ENCODE data around the gene LTBP4. TPM values are rescaled to one million over a fixed set of nuclear protein-coding genes. Genes with fewer than 3 reads are reported as not detected.

The LTBP4 gene, protein sequence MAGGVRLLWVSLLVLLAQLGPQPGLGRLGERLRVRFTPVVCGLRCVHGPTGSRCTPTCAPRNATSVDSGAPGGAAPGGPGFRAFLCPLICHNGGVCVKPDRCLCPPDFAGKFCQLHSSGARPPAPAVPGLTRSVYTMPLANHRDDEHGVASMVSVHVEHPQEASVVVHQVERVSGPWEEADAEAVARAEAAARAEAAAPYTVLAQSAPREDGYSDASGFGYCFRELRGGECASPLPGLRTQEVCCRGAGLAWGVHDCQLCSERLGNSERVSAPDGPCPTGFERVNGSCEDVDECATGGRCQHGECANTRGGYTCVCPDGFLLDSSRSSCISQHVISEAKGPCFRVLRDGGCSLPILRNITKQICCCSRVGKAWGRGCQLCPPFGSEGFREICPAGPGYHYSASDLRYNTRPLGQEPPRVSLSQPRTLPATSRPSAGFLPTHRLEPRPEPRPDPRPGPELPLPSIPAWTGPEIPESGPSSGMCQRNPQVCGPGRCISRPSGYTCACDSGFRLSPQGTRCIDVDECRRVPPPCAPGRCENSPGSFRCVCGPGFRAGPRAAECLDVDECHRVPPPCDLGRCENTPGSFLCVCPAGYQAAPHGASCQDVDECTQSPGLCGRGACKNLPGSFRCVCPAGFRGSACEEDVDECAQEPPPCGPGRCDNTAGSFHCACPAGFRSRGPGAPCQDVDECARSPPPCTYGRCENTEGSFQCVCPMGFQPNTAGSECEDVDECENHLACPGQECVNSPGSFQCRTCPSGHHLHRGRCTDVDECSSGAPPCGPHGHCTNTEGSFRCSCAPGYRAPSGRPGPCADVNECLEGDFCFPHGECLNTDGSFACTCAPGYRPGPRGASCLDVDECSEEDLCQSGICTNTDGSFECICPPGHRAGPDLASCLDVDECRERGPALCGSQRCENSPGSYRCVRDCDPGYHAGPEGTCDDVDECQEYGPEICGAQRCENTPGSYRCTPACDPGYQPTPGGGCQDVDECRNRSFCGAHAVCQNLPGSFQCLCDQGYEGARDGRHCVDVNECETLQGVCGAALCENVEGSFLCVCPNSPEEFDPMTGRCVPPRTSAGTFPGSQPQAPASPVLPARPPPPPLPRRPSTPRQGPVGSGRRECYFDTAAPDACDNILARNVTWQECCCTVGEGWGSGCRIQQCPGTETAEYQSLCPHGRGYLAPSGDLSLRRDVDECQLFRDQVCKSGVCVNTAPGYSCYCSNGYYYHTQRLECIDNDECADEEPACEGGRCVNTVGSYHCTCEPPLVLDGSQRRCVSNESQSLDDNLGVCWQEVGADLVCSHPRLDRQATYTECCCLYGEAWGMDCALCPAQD (N-terminal part only)
- 85.9 and 93.6 TPM in 2 replicates for total RNA-seq
- long read RNA-seq, partial matches to known transcripts, result 0 of 3 reads
- long read RNA-seq, other reads (novel, unspliced or antisense), result 2 of 3 reads

DNA sequence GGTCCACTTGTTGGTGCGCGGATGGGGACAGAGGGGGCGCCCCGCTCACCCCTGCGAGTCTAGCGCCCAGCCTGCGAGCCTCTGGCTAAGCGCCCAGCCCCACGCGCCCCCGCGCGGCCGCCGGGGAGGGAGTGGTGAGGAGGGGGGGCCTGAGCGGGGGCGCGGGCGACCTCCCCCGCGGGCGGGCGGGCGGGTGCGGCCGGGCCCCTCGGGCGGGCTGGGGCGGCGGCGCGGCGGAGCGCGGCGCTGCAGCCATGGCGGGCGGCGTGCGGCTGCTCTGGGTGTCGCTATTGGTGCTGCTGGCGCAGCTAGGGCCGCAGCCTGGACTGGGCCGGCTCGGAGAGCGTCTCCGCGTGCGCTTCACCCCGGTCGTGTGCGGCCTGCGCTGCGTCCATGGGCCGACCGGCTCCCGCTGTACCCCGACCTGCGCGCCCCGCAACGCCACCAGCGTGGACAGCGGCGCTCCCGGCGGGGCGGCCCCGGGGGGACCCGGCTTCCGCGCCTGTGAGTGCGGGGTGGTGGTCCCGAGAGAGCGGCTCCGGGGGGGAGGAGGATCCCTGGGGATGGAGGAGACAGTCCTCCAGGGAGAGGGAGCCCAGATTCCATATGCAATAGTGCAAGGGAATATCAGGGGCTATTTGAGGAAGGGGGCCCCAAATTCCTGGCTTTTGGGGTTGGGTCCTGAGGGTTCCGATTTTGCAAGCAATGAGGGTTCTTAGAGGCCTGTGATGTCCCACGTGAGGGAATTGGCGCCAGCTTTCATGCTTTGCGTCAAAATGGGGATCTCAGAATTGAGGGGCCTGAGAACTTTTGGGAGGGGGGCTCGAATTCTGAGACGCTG lies at the start of gene LTBP4:
LTBP4 (plus strand) TSS at position 236 of the 841 bp plus-strand sequence; CDS start at position 255, 19 bp downstream.
- H3K4me3 Mint-ChIP-seq (ENCODE audit: unreplicated experiment), result peak within 1 kb of the TSS; percentile 60
- H3K9me3 Mint-ChIP-seq (ENCODE audit: unreplicated experiment), result no peaks in the 10 kb centered on the region
- H3K36me3 Mint-ChIP-seq (ENCODE audit: unreplicated experiment), result no peaks in the 10 kb centered on the region
- peaks cover 58% of the 10 kb centered on the region for H3K4me1 Mint-ChIP-seq (ENCODE audit: unreplicated experiment)
- H3K27me3 Mint-ChIP-seq (ENCODE audit: unreplicated experiment), result peaks cover 13% of the 10 kb centered on the region
- no peak within 1 kb of the TSS for H3K27ac Mint-ChIP-seq (ENCODE audit: unreplicated experiment)
- DNase-seq (ENCODE audit: extremely low spot score, unreplicated experiment), result no peak
- TF ChIP-seq CTCF (IDR thresholded peaks at IDR 0.05), result no peak

DNA sequence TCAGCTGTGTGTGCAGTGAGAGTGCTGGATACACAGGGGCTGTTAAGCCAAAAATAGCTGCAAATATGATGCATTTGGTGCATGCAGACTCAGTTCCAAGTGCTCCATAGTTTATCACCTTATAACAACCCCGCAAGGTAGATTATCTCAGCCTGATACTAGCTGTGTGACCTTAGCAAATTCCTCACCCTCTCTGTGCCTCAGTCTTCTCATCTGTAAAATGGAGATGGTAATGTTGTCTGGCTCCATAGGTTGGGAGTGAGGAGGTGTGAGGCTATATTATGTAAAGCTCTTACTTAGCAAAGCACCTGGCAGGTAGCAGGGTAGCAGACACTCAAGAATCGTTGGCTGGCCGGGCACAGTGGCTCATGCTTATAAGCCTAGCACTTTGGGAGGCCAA lies 48.3 kb upstream of the LTBP4 start:
- H3K27me3 Mint-ChIP-seq (ENCODE audit: unreplicated experiment), result peaks cover 65% of the 10 kb centered on the region
- no peak overlapping the region for H3K4me3 Mint-ChIP-seq (ENCODE audit: unreplicated experiment)
- no peak for DNase-seq (ENCODE audit: extremely low spot score, unreplicated experiment)
- TF ChIP-seq CTCF (IDR thresholded peaks at IDR 0.05), result no peak
- peaks cover 6% of the 10 kb centered on the region for H3K4me1 Mint-ChIP-seq (ENCODE audit: unreplicated experiment)
- H3K27ac Mint-ChIP-seq (ENCODE audit: unreplicated experiment), result no peak overlapping the region
- H3K9me3 Mint-ChIP-seq (ENCODE audit: unreplicated experiment), result no peaks in the 10 kb centered on the region
- no peaks in the 10 kb centered on the region for H3K36me3 Mint-ChIP-seq (ENCODE audit: unreplicated experiment)

GRCh38 chr19:40553885-40554857 lies 47.0 kb upstream of the LTBP4 start:
- DNase-seq (ENCODE audit: extremely low spot score, unreplicated experiment), result no peak
- TF ChIP-seq CTCF (IDR thresholded peaks at IDR 0.05), result no peak
- H3K9me3 Mint-ChIP-seq (ENCODE audit: unreplicated experiment), result no peaks in the 10 kb centered on the region
- H3K4me1 Mint-ChIP-seq (ENCODE audit: unreplicated experiment), result peaks cover 2% of the 10 kb centered on the region
- H3K36me3 Mint-ChIP-seq (ENCODE audit: unreplicated experiment), result no peaks in the 10 kb centered on the region
- H3K27ac Mint-ChIP-seq (ENCODE audit: unreplicated experiment), result no peak overlapping the region
- H3K4me3 Mint-ChIP-seq (ENCODE audit: unreplicated experiment), result no peak overlapping the region
- H3K27me3 Mint-ChIP-seq (ENCODE audit: unreplicated experiment), result peaks cover 58% of the 10 kb centered on the region
